H1 (cell line): ENCODE measurements around the gene RAB33A. TPM values are rescaled to one million over a fixed set of nuclear protein-coding genes. Genes with fewer than 3 reads are reported as not detected.

Experiments used
- CTCF ChIA-PET: fragments of 300-600 bp; sonication (Branson Sonifier 250); formaldehyde crosslinking; loops from one replicate; lab custom pipeline; 2021; ENCODE audit not compliant: partially characterized antibody; lab: Charles Lee
- POLR2A ChIA-PET: fragments of 300-600 bp; sonication (Branson Sonifier 250); formaldehyde crosslinking; loops from one replicate; lab custom pipeline; 2021; ENCODE audit warnings: inconsistent platforms; ENCODE audit not compliant: partially characterized antibody; lab: Charles Lee
- DNase-seq, 2 experiments: peaks; one replicate each; pipeline versions ENCODE4 v3.0.0 to v3.0.0-alpha.2; 2010 to 2022; ENCODE audit warnings: low spot score in 2 of 2, low read depth in 1 of 2, mixed read lengths in 1 of 2
- FAIRE-seq: peaks from 2 replicates; lab custom pipeline; 2011; peaks lifted over from hg19 to GRCh38; lab: Jason Lieb, UNC
- H2AFZ ChIP-seq: 2 replicates; pipeline ENCODE4 v1.8.1; 2012; ENCODE audit warnings: low read length, inconsistent platforms
- H2AK5ac ChIP-seq: 2 replicates; pipeline ENCODE4 v1.6.1; 2013; ENCODE audit warnings: low read depth, low read length
- H2BK120ac ChIP-seq: replicated peaks from 2 replicates; pipeline ENCODE3; 2013; ENCODE audit warnings: low read depth, low read length, inconsistent platforms
- H2BK12ac ChIP-seq: 2 replicates; pipeline ENCODE4 v1.6.1; 2013; ENCODE audit warnings: low read depth, low read length
- H2BK15ac ChIP-seq: 2 replicates; pipeline ENCODE4 v1.6.1; 2013; ENCODE audit warnings: low read length
- H2BK20ac ChIP-seq: 2 replicates; pipeline ENCODE4 v1.6.1; 2013; ENCODE audit warnings: low read length
- H2BK5ac ChIP-seq: 2 replicates; pipeline ENCODE4 v1.6.1; 2013; ENCODE audit warnings: low read depth, low read length
- H3K14ac ChIP-seq: 2 replicates; pipeline ENCODE4 v1.6.1; 2013; ENCODE audit warnings: inconsistent platforms; ENCODE audit not compliant: insufficient read length
- H3K18ac ChIP-seq: 2 replicates; pipeline ENCODE4 v1.6.1; 2013; ENCODE audit warnings: low read length; ENCODE audit errors: extremely low read depth
- H3K23ac ChIP-seq: 2 replicates; pipeline ENCODE4 v1.6.1; 2013; ENCODE audit warnings: inconsistent platforms; ENCODE audit not compliant: insufficient read length
- H3K23me2 ChIP-seq: 2 replicates; pipeline ENCODE4 v1.6.1; 2013; ENCODE audit warnings: low read depth, low read length
- H3K27ac ChIP-seq: 2 replicates; pipeline ENCODE4 v1.6.1; 2011; ENCODE audit warnings: low read depth, low read length, inconsistent platforms
- H3K27me3 ChIP-seq, 4 experiments: replicated peaks in 1 of 4; 1 replicate in 1 of 4; 2 replicates in 3 of 4; pipeline versions ENCODE4 v1.6.1 to v1.8.1; 2011 to 2013; ENCODE audit warnings: low read length in 3 of 4, mild to moderate bottlenecking in 3 of 4, inconsistent platforms in 2 of 4, mixed read lengths in 2 of 4, moderate library complexity in 1 of 4; ENCODE audit not compliant: control insufficient read depth in 3 of 4, insufficient read depth in 3 of 4; ENCODE audit errors: extremely low read depth in 1 of 4
- H3K36me3 ChIP-seq, 4 experiments: 2 replicates each; pipeline versions ENCODE4 v1.6.1 to v1.8.1; 2011 to 2013; ENCODE audit warnings: mild to moderate bottlenecking in 4 of 4, low read length in 3 of 4, moderate library complexity in 2 of 4, control low read depth in 1 of 4, inconsistent platforms in 1 of 4; ENCODE audit not compliant: insufficient read depth in 4 of 4, control insufficient read depth in 2 of 4
- H3K4ac ChIP-seq: replicated peaks from 2 replicates; pipeline ENCODE3; 2013; ENCODE audit warnings: low read length, low read depth, mixed read lengths, inconsistent platforms; ENCODE audit not compliant: insufficient read length
- H3K4me1 ChIP-seq, 4 experiments: replicated peaks in 1 of 4; 1 replicate in 1 of 4; 2 replicates in 3 of 4; pipeline versions ENCODE4 v1.6.1 to v1.8.1; 2011 to 2013; ENCODE audit warnings: low read length in 3 of 4, inconsistent platforms in 2 of 4, mixed read lengths in 1 of 4; ENCODE audit not compliant: insufficient read depth in 4 of 4, control insufficient read depth in 3 of 4
- H3K4me2 ChIP-seq, 2 experiments: 2 replicates each; pipeline versions ENCODE4 v1.6.1 to v1.8.1; 2011 to 2013; ENCODE audit warnings: low read depth in 2 of 2, low read length in 2 of 2, control low read depth in 1 of 2, inconsistent platforms in 1 of 2, mild to moderate bottlenecking in 1 of 2; ENCODE audit not compliant: insufficient read depth in 1 of 2
- H3K4me3 ChIP-seq, 4 experiments: fragments of 200-600, 300-600 bp in 1 of 4; sonication (generic), shearing (Covaris generic), sonication (Bioruptor Twin) in 1 of 4; 2 replicates each; pipeline versions ENCODE4 v1.5.1 to v1.8.1; 2011 to 2016; ENCODE audit warnings: low read length in 4 of 4, low read depth in 3 of 4, control low read depth in 2 of 4, inconsistent platforms in 2 of 4, mild to moderate bottlenecking in 2 of 4, mixed read lengths in 1 of 4, moderate library complexity in 1 of 4; ENCODE audit not compliant: insufficient read depth in 2 of 4; ENCODE audit errors: extremely low read depth in 1 of 4
- H3K56ac ChIP-seq: replicated peaks from 2 replicates; pipeline ENCODE3; 2013; ENCODE audit warnings: low read depth, mild to moderate bottlenecking, mixed read lengths, low read length, inconsistent platforms; ENCODE audit not compliant: insufficient read length
- H3K79me1 ChIP-seq: 2 replicates; pipeline ENCODE4 v1.6.1; 2013; ENCODE audit warnings: low read depth, low read length, control low read depth
- H3K79me2 ChIP-seq, 2 experiments: 2 replicates each; pipeline versions ENCODE4 v1.6.1 to v1.8.1; 2012 to 2013; ENCODE audit warnings: low read length in 2 of 2, mild to moderate bottlenecking in 2 of 2, inconsistent platforms in 1 of 2; ENCODE audit not compliant: insufficient read depth in 2 of 2, control insufficient read depth in 1 of 2
- H3K9ac ChIP-seq, 4 experiments: replicated peaks in 1 of 4; 1 replicate in 1 of 4; 2 replicates in 3 of 4; pipeline versions ENCODE4 v1.6.1 to v1.8.1; 2011 to 2013; ENCODE audit warnings: low read depth in 3 of 4, low read length in 3 of 4, control low read depth in 2 of 4, mild to moderate bottlenecking in 2 of 4, moderate library complexity in 2 of 4, inconsistent platforms in 1 of 4; ENCODE audit errors: extremely low read depth in 1 of 4
- H3K9me3 ChIP-seq, 2 experiments: 2 replicates each; pipeline versions ENCODE4 v1.6.1 to v1.8.1; 2012 to 2013; ENCODE audit warnings: mild to moderate bottlenecking in 2 of 2, moderate library complexity in 2 of 2, control low read depth in 1 of 2, inconsistent platforms in 1 of 2, low read depth in 1 of 2, low read length in 1 of 2, mixed read lengths in 1 of 2; ENCODE audit not compliant: insufficient read depth in 2 of 2
- H4K20me1 ChIP-seq, 2 experiments: replicated peaks in 1 of 2; 2 replicates each; pipeline versions ENCODE3 to v1.8.1; 2011 to 2013; ENCODE audit warnings: inconsistent platforms in 2 of 2, low read length in 2 of 2, mild to moderate bottlenecking in 1 of 2; ENCODE audit not compliant: insufficient read depth in 2 of 2, control insufficient read depth in 1 of 2
- H4K5ac ChIP-seq: 2 replicates; pipeline ENCODE4 v1.6.1; 2013; ENCODE audit warnings: low read length, low read depth, mixed read lengths, inconsistent platforms; ENCODE audit not compliant: insufficient read length
- H4K8ac ChIP-seq: 2 replicates; pipeline ENCODE4 v1.8.0; 2013; ENCODE audit warnings: mild to moderate bottlenecking, moderate library complexity, low read length, inconsistent platforms; ENCODE audit not compliant: insufficient read depth; ENCODE audit errors: extremely low read depth
- H4K91ac ChIP-seq: replicated peaks from 2 replicates; pipeline ENCODE3; 2013; ENCODE audit warnings: low read length, mixed read lengths, inconsistent platforms; ENCODE audit not compliant: insufficient read length
- BACH1 ChIP-seq: IDR thresholded peaks from 2 replicates; pipeline ENCODE4 v1.6.1; 2012; ENCODE audit warnings: low read length, improper control_type of control experiment
- GTF2F1 ChIP-seq: IDR thresholded peaks from 2 replicates; pipeline ENCODE4 v1.6.1; 2012; ENCODE audit warnings: low read depth, low read length, improper control_type of control experiment, borderline replicate concordance
- HDAC2 ChIP-seq, 2 experiments: fragments of 300-600 bp in 1 of 2; sonication (generic) in 1 of 2; IDR thresholded peaks; 2 replicates each; pipeline ENCODE4 v1.6.1; 2011 to 2012; ENCODE audit warnings: low read depth in 2 of 2, low read length in 2 of 2, mild to moderate bottlenecking in 2 of 2, moderate library complexity in 2 of 2, borderline replicate concordance in 1 of 2, inconsistent platforms in 1 of 2
- RXRA ChIP-seq: IDR thresholded peaks from 2 replicates; pipeline ENCODE4 v1.6.1; 2011; ENCODE audit warnings: low read depth, mild to moderate bottlenecking, low read length, moderate library complexity; ENCODE audit not compliant: insufficient read depth
- SAP30 ChIP-seq: fragments of 300-600 bp; sonication (generic); IDR thresholded peaks from 2 replicates; pipeline ENCODE4 v1.7.1; 2012; ENCODE audit warnings: low read length, moderate library complexity, mild to moderate bottlenecking, inconsistent platforms; ENCODE audit not compliant: insufficient read depth, insufficient replicate concordance
- SIN3A ChIP-seq, 2 experiments: IDR thresholded peaks in 1 of 2; conservative IDR thresholded peaks in 1 of 2; 2 replicates each; pipeline ENCODE4 v1.6.1; 2011 to 2012; ENCODE audit warnings: low read length in 2 of 2, improper control_type of control experiment in 1 of 2, low read depth in 1 of 2, mild to moderate bottlenecking in 1 of 2
- SUZ12 ChIP-seq: fragments of 200-600 bp; sonication (generic); IDR thresholded peaks from 2 replicates; pipeline ENCODE4 v1.6.1; 2012; ENCODE audit warnings: mild to moderate bottlenecking, inconsistent platforms, low read length, moderate library complexity, mixed read lengths
- TBP ChIP-seq: IDR thresholded peaks from 2 replicates; pipeline ENCODE4 v1.6.1; 2011; ENCODE audit warnings: low read depth, low read length, improper control_type of control experiment
- WGBS, 2 experiments: shearing (Covaris generic) in 1 of 2; methylation state at CpG; one replicate each; pipeline versions ENCODE4 v1.1.6 to v1.1.7; 2013 to 2015; ENCODE audit warnings: low lambda C conversion rate in 2 of 2, mixed read lengths in 2 of 2, inconsistent platforms in 1 of 2, low coverage in 1 of 2, missing lambda C conversion rate in 1 of 2; ENCODE audit not compliant: insufficient replicate concordance in 2 of 2, insufficient coverage in 1 of 2, insufficient read length in 1 of 2; ENCODE audit errors: extremely low coverage in 1 of 2, missing lambda C conversion rate in 1 of 2; 5-methylcytosine and 5-hydroxymethylcytosine counted together
- polyA plus RNA-seq, 7 experiments: library from polyadenylated mRNA; depleted of rRNA in 3 of 7; stranded (reverse) in 5 of 7; unstranded in 2 of 7; fragments of >200 nt in 5 of 7; fragments of 200-250 nt in 2 of 7; gene quantifications; 1 replicate in 5 of 7; 2 replicates in 1 of 7; 4 replicates in 1 of 7; pipeline versions ENCODE4 v1.2.1 to v1.2.3, GENCODE V29; 2011 to 2013; ENCODE audit warnings: missing spikeins in 2 of 7, mixed read lengths in 2 of 7
- total RNA-seq: library from RNA; stranded (reverse); fragmentation: NEBNext Ultra II Directional; extraction: Animal tissue kit (Norgen Biotek cat#: 25700); gene quantifications from 2 replicates; pipeline ENCODE4 v1.2.1, GENCODE V29; 2021

Gene RAB33A
- total and polyA plus RNA-seq, 2 of the 8 experiments (the other 6 are each of a cell fraction or from before 2014, with no cell fraction given): 2.8 to 4.6 TPM

DNA sequence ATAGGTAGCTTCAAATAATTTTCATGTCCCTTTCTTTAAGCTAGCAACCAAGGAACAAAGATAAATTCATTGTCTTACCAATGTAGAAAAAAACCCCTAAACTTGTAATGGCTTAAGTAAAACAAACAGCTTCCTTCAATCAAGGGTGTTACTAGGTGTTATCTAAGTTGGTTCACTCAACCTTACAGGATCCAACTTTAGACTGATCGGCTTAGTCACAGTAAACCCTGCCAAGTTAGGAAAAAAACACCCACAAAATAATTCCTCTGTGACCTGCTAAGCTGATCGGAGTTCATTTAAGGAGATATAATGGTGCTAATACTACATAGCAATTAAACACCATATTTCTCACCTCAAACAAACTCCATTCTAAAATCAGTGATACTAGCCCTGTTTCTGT is 16.2 kb upstream of the RAB33A start:
- no peaks in the 10 kb centered on the region for H3K23me2 ChIP-seq
- peaks cover 0 to 4% (median 0%) of the 10 kb centered on the region in 4 experiments; a peak in 2 of 8 replicates for H3K36me3 ChIP-seq
- no peaks in the 10 kb centered on the region for H4K20me1 ChIP-seq
- no peaks in the 10 kb centered on the region for H3K9me3 ChIP-seq
- no peak for FAIRE-seq
- no peak overlapping the region for H2BK15ac ChIP-seq
- H3K27me3 ChIP-seq: no peaks in the 10 kb centered on the region
- H3K9ac ChIP-seq: no peak overlapping the region
- WGBS, 2 experiments: 90% methylated on average over 2 of the region's 2 CpGs; no CpG with 5 or more reads in 1 of the 2 experiments
- H3K79me2 ChIP-seq: no peaks in the 10 kb centered on the region
- no peak overlapping the region for H2AK5ac ChIP-seq
- no peak overlapping the region for H3K56ac ChIP-seq
- no peak overlapping the region for H3K4ac ChIP-seq
- H4K5ac ChIP-seq: no peak overlapping the region
- H3K79me1 ChIP-seq: no peaks in the 10 kb centered on the region
- H2AFZ ChIP-seq: no peak overlapping the region
- ChIA-PET POLR2A (interaction anchor here (2.1 kb wide), 1 partner anchor 15 kb away, joined by 5 read pairs; no protein-coding TSS in a partner anchor), CTCF (interaction anchor here (1.1 kb wide), 1 partner anchor 37 kb away, joined by 3 read pairs; no protein-coding TSS in a partner anchor)
- H3K18ac ChIP-seq: no peak overlapping the region
- no peak overlapping the region for H2BK20ac ChIP-seq
- no peak overlapping the region for H4K8ac ChIP-seq
- no peak overlapping the region for H4K91ac ChIP-seq
- no peaks in the 10 kb centered on the region for H3K4me1 ChIP-seq
- no peak overlapping the region for H3K4me2 ChIP-seq
- no peak overlapping the region for H3K4me3 ChIP-seq
- H2BK12ac ChIP-seq: no peak overlapping the region
- DNase-seq: no peak
- no peak overlapping the region for H2BK120ac ChIP-seq
- no peak overlapping the region for H3K23ac ChIP-seq
- no peak overlapping the region for H2BK5ac ChIP-seq
- TF ChIP-seq TBP (no peak), HDAC2 (IDR thresholded peaks at IDR 0.05; ENCODE audit: borderline replicate concordance in 1 of 2, low read depth in 2 of 2, low read length in 2 of 2) (no peak), SIN3A (conservative IDR thresholded peaks at IDR 0.05 in 1 of 2, IDR thresholded peaks at IDR 0.05 in 1 of 2; ENCODE audit: low read depth in 1 of 2, low read length in 2 of 2) (no peak), SAP30 (no peak), RXRA (no peak), GTF2F1 (no peak), BACH1 (no peak), SUZ12 (no peak)
- H3K27ac ChIP-seq: no peak overlapping the region
- no peak overlapping the region for H3K14ac ChIP-seq
